ENCODE measurements around the gene SIPA1L3. TPM values are rescaled to one million over a fixed set of nuclear protein-coding genes. Genes with fewer than 3 reads are reported as not detected.

Gene SIPA1L3
- total RNA-seq, 2 donors from 2014 or later = 42.8 to 48.2 TPM

DNA sequence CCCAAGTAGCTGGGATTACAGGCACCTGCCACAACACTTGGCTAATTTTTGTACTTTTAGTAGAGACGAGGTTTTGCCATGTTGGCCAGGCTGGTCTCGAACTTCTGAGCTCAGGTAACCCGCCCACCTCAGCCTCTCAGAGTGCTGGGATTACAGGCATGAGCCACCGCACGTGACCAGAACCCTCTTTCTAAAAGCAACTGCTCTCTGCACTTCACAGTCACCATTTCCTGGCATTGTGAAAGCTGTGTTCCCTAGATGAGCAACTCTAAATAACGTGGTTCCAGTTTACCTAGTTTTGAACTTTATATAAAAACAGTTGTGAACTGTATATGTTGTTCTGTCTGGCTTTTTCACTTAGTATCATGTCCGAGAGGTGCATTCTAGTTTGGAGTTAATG, 152.9 kb downstream of the SIPA1L3 start:
- no peak overlapping the region for H3K4me3 Mint-ChIP-seq
- no peaks in the 10 kb centered on the region for H3K9me3 ChIP-seq (ENCODE audit: control insufficient read depth, low read length)
- H3K4me1 Mint-ChIP-seq = peaks cover 28% of the 10 kb centered on the region
- TF ChIP-seq, protein P1, sequence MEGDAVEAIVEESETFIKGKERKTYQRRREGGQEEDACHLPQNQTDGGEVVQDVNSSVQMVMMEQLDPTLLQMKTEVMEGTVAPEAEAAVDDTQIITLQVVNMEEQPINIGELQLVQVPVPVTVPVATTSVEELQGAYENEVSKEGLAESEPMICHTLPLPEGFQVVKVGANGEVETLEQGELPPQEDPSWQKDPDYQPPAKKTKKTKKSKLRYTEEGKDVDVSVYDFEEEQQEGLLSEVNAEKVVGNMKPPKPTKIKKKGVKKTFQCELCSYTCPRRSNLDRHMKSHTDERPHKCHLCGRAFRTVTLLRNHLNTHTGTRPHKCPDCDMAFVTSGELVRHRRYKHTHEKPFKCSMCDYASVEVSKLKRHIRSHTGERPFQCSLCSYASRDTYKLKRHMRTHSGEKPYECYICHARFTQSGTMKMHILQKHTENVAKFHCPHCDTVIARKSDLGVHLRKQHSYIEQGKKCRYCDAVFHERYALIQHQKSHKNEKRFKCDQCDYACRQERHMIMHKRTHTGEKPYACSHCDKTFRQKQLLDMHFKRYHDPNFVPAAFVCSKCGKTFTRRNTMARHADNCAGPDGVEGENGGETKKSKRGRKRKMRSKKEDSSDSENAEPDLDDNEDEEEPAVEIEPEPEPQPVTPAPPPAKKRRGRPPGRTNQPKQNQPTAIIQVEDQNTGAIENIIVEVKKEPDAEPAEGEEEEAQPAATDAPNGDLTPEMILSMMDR (conservative IDR thresholded peaks at IDR 0.05) = no peak
- peaks cover 2% of the 10 kb centered on the region for H3K36me3 Mint-ChIP-seq (ENCODE audit: low read depth)
- no peaks in the 10 kb centered on the region for H3K27me3 Mint-ChIP-seq (ENCODE audit: insufficient read depth)
- H3K9me3 Mint-ChIP-seq = no peaks in the 10 kb centered on the region
- H3K9ac ChIP-seq (ENCODE audit: extremely low read depth, low read length, poor library complexity, severe bottlenecking) = no peak overlapping the region
- H3K4me3 ChIP-seq (ENCODE audit: low read length) = no peak overlapping the region
- DNase-seq = no peak
- H3K27ac ChIP-seq (ENCODE audit: low read depth, low read length) = no peak overlapping the region
- no peak overlapping the region for H3K27ac Mint-ChIP-seq
- WGBS, 2 experiments (ENCODE audit: insufficient coverage in 1 of 2, insufficient read length in 1 of 2) = 90 to 93% methylated on average over 7 of the region's 7 CpGs
- peaks cover 7% of the 10 kb centered on the region for H3K4me1 ChIP-seq (ENCODE audit: control insufficient read depth, insufficient read depth, low read length)
- H3K36me3 ChIP-seq (ENCODE audit: control insufficient read depth, insufficient read depth, low read length) = no peaks in the 10 kb centered on the region
- no peaks in the 10 kb centered on the region for H3K27me3 ChIP-seq (ENCODE audit: control insufficient read depth, insufficient read depth, low read length, poor library complexity, severe bottlenecking)

DNA sequence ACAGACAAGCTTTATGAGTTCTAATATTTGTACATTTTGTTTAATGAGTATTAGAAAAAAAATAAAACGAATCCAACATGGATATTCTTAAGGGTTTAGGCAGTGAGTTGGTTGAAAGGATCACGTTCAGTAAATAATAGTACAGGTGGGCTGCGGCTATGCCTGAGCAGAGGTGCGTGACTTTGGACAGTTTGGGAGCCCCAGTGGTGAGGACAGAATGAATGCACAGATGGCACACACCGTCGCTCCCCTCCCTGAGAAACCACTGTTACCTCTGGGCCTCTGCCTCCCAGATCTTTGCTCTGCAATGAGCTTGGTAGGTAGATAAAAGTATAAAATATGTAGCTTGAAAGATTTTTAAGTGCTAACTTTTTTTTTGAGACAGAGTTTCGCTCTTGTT, 153.3 kb downstream of the SIPA1L3 start:
- H3K9me3 ChIP-seq (ENCODE audit: control insufficient read depth, low read length) = no peaks in the 10 kb centered on the region

DNA sequence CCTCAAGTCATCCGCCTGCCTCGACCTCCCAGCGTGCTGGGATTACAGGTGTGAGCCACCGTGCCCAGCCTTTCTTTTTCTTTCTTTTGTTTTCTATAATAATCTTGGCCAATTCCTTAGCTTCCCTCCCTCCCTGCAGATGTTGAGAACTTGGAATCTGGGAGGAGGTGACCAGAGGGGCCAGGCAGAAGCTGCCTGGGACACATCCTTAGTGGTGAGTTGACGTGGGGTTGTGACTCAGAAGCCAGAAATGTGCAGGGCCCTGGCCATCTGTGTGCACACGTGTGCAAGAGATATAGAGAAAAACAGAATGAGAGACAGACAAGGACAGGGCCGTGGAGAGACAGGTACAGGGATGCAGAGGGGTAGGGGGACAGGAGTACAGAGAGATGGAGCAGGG, 154.3 kb downstream of the SIPA1L3 start:
- TF ChIP-seq, protein P1 (conservative IDR thresholded peaks at IDR 0.05) = no peak
- H3K9me3 Mint-ChIP-seq = no peaks in the 10 kb centered on the region
- Histone ChIP-seq H3K9ac (ENCODE audit: extremely low read depth, low read length, poor library complexity, severe bottlenecking) (no peak overlapping the region), H3K4me1 (ENCODE audit: control insufficient read depth, insufficient read depth, low read length) (peaks cover 7% of the 10 kb centered on the region), H3K36me3 (ENCODE audit: control insufficient read depth, insufficient read depth, low read length) (no peaks in the 10 kb centered on the region), H3K4me3 (ENCODE audit: low read length) (no peak overlapping the region), H3K27me3 (ENCODE audit: control insufficient read depth, insufficient read depth, low read length, poor library complexity, severe bottlenecking) (no peaks in the 10 kb centered on the region), H3K27ac (ENCODE audit: low read depth, low read length) (no peak overlapping the region), H3K9me3 (ENCODE audit: control insufficient read depth, low read length) (no peaks in the 10 kb centered on the region)
- no peak overlapping the region for H3K4me3 Mint-ChIP-seq
- H3K27ac Mint-ChIP-seq = no peak overlapping the region
- WGBS, 2 experiments (ENCODE audit: insufficient coverage in 1 of 2, insufficient read length in 1 of 2) = 80 to 90% methylated on average over 3 to 7 of the region's 7 CpGs
- H3K36me3 Mint-ChIP-seq (ENCODE audit: low read depth) = peaks cover 2% of the 10 kb centered on the region
- no peaks in the 10 kb centered on the region for H3K27me3 Mint-ChIP-seq (ENCODE audit: insufficient read depth)
- peaks cover 15% of the 10 kb centered on the region for H3K4me1 Mint-ChIP-seq
- no peak for DNase-seq

More for the DNA sequence above, 153.3 kb downstream of the SIPA1L3 start:
- H3K4me3 Mint-ChIP-seq = no peak overlapping the region
- H3K4me1 Mint-ChIP-seq = peaks cover 23% of the 10 kb centered on the region
- H3K9me3 Mint-ChIP-seq = no peaks in the 10 kb centered on the region
- TF ChIP-seq, protein P1 (conservative IDR thresholded peaks at IDR 0.05) = no peak
- H3K36me3 ChIP-seq (ENCODE audit: control insufficient read depth, insufficient read depth, low read length) = no peaks in the 10 kb centered on the region
- H3K27me3 Mint-ChIP-seq (ENCODE audit: insufficient read depth) = no peaks in the 10 kb centered on the region
- peaks cover 7% of the 10 kb centered on the region for H3K4me1 ChIP-seq (ENCODE audit: control insufficient read depth, insufficient read depth, low read length)
- no peak overlapping the region for H3K4me3 ChIP-seq (ENCODE audit: low read length)
- no peak overlapping the region for H3K9ac ChIP-seq (ENCODE audit: extremely low read depth, low read length, poor library complexity, severe bottlenecking)
- DNase-seq = no peak
- WGBS, 2 experiments (ENCODE audit: insufficient coverage in 1 of 2, insufficient read length in 1 of 2) = 88 to 93% methylated on average over 5 to 7 of the region's 7 CpGs
- no peak overlapping the region for H3K27ac Mint-ChIP-seq
- H3K27me3 ChIP-seq (ENCODE audit: control insufficient read depth, insufficient read depth, low read length, poor library complexity, severe bottlenecking) = no peaks in the 10 kb centered on the region
- peaks cover 2% of the 10 kb centered on the region for H3K36me3 Mint-ChIP-seq (ENCODE audit: low read depth)
- H3K27ac ChIP-seq (ENCODE audit: low read depth, low read length) = no peak overlapping the region
